ENCODE results near the gene UGT1A10. TPM values are rescaled to one million over a fixed set of nuclear protein-coding genes. Genes with fewer than 3 reads are reported as not detected.
"Not testable (repeated sequence)": the region's sequence is repeated elsewhere in the genome, so short reads cannot be mapped to it uniquely, and the experiment has no call there.

UGT1A10 gene
- total RNA-seq, 1 experiment from 2014 or later, result not detected

DNA sequence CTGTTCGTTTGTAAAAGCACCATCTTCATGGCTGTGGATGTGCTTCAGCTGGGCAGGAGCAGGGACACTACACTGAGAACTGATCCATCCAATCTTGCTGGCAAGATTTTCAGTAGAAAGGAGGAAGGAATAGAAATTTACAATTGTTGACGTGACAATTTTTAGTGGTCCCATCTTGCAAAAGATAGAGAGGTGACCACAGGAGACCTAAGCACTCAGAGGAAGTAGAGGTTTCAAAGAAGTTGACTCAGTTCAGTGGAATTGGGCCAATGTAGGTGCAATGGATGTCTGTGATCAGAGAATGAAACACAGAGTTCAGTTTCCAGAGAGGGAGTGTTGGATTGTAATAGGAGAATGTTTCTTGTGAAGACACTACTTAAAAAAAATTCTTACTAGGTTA is 77.9 kb downstream of the UGT1A10 start:
- no peak for DNase-seq
- Histone ChIP-seq H3K4me3 (ENCODE audit: insufficient read depth, low read depth, low read length) (no peak overlapping the region), H3K36me3 (replicated peaks; ENCODE audit: control insufficient read depth, insufficient read depth, low read length) (no peaks in the 10 kb centered on the region), H3K27me3 (ENCODE audit: control insufficient read depth, insufficient read depth, low read length) (no peaks in the 10 kb centered on the region)

- DNase-seq, result no peak
Observed at GRCh38 chr2:233718552-233718951, 82.3 kb downstream of the UGT1A10 start, which contains the start of gene UGT1A4. TSS of gene UGT1A4 (plus strand) at chr2:233718736. CDS start at chr2:233718821, 85 bp downstream.

GRCh38 chr2:233728723-233729301 is 92.6 kb downstream of the UGT1A10 start, which contains the start of gene UGT1A3:
TSS of gene UGT1A3 (plus strand) at chr2:233729042. CDS start at chr2:233729127, 85 bp downstream.
- Histone ChIP-seq H3K27me3 (ENCODE audit: control insufficient read depth, insufficient read depth, low read length) (no peaks in the 10 kb centered on the region), H3K36me3 (replicated peaks; ENCODE audit: control insufficient read depth, insufficient read depth, low read length) (no peaks in the 10 kb centered on the region), H3K4me3 (ENCODE audit: insufficient read depth, low read depth, low read length) (no peak within 1 kb of the TSS)
- no peak for DNase-seq

More at GRCh38 chr2:233718552-233718951, 82.3 kb downstream of the UGT1A10 start, which contains the start of gene UGT1A4:
- no peak within 1 kb of the TSS for H3K4me3 ChIP-seq (ENCODE audit: insufficient read depth, low read depth, low read length)
- no peaks in the 10 kb centered on the region for H3K27me3 ChIP-seq (ENCODE audit: control insufficient read depth, insufficient read depth, low read length)
- no peaks in the 10 kb centered on the region for H3K36me3 ChIP-seq (replicated peaks; ENCODE audit: control insufficient read depth, insufficient read depth, low read length)

DNA sequence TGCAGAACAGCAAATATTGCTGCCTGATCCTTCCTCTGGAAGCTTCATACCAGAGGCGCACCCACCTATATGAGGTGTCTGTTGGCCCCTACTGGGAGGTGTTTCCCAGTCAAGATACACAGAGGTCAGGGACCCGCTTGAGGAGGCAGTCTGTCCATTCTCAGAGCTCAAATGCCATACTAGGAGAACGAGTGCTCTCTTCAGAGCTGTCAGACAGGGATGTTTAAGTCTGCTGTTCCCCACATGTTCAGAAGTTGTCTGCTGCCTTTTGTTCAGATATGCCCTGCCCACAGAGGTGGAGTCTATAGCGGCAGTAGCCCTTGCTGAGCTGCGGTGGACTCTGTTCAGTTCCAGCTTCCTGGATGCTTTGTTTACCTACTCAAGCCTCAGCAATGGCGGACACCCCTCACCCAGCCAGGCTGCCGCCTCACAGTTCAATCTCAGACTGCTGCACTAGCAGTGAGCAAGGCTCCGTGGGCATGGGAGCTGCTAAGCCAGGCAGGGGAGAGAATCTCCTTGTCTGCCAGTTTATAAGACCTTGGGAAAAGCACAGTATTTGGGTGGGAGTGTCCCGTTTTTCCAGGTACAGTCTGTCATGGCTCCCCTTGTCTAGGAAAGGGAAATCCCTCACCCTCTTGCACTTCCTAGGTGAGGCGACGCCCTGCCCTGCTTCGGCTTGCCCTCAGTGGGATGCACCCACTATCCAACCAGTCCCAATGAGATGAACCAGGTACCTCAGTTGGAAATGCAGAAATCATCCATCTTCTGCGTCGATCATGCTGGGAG is 100.8 kb downstream of the UGT1A10 start:
- H3K36me3 ChIP-seq (replicated peaks; ENCODE audit: control insufficient read depth, insufficient read depth, low read length); H3K4me3 ChIP-seq (ENCODE audit: insufficient read depth, low read depth, low read length); H3K27me3 ChIP-seq (ENCODE audit: control insufficient read depth, insufficient read depth, low read length); DNase-seq: not testable (repeated sequence)

DNA sequence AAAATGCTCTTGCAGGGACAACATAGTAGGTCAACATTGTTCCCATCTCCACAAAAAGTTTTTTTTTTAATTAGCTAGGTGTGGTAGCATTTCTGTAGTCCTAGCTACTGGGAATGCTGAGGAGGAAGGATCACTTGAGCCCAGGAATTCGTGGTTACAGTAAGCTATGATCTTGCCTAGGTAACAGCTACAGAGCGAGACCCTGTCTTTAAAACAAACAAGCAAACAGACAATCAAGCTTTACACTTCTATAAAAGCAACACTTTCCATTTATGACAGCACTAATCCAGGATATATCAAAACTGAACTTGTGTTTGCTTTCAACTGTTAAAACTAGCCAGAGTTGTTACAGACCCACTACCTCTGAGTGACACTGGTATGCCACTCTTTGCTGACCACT is 104.6 kb downstream of the UGT1A10 start:
- Histone ChIP-seq H3K36me3 (replicated peaks; ENCODE audit: control insufficient read depth, insufficient read depth, low read length) (no peaks in the 10 kb centered on the region), H3K27me3 (ENCODE audit: control insufficient read depth, insufficient read depth, low read length) (no peaks in the 10 kb centered on the region), H3K4me3 (ENCODE audit: insufficient read depth, low read depth, low read length) (no peak overlapping the region)
- no peak for DNase-seq

DNA sequence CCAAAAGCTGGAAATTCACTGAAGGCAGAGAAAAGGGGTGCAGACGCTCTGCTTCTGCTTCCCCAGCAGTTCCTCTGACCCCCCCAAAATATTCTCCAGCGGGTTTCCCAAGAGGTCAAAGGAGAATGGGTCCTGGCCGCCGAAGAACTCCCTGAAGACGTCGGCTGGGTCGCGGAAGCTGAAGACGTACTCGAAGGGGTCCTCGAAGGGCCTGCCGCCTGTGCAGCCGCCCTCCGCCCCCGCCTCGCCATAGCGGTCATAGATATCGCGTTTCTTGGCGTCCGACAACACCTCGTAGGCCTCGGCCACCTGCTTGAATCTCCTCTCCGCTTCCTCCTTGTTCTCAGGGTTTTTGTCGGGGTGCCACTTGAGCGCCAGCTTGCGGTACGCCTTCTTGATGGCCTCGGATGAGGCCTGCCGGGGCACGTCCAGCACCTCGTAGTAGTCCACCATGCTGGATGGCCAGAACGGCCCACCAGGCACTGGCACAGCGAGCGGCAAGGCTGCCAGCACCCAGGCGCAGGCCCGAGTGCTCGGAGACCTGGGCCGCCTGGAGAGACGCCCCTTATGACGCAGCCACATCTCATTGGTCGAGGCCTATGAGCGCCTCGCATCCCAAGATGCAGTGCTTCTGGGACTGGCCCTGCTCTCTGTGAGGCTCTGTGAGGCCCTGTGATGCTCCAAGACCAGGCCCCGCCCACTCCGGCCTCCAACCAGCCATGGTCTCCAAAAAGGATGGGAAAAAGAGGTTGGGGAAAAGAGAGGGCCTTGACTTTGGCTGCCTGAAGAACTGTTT is 107.4 kb downstream of the UGT1A10 start:
- no peaks in the 10 kb centered on the region for H3K36me3 ChIP-seq (replicated peaks; ENCODE audit: control insufficient read depth, insufficient read depth, low read length)
- H3K4me3 ChIP-seq (ENCODE audit: insufficient read depth, low read depth, low read length), result no peak overlapping the region
- no peak for DNase-seq
- no peaks in the 10 kb centered on the region for H3K27me3 ChIP-seq (ENCODE audit: control insufficient read depth, insufficient read depth, low read length)

- DNase-seq, result no peak
- Histone ChIP-seq H3K36me3 (replicated peaks; ENCODE audit: control insufficient read depth, insufficient read depth, low read length) (no peaks in the 10 kb centered on the region), H3K4me3 (ENCODE audit: insufficient read depth, low read depth, low read length) (no peak overlapping the region), H3K27me3 (ENCODE audit: control insufficient read depth, insufficient read depth, low read length) (no peaks in the 10 kb centered on the region)
Observed at GRCh38 chr2:233745073-233745755, 109.0 kb downstream of the UGT1A10 start.

DNA sequence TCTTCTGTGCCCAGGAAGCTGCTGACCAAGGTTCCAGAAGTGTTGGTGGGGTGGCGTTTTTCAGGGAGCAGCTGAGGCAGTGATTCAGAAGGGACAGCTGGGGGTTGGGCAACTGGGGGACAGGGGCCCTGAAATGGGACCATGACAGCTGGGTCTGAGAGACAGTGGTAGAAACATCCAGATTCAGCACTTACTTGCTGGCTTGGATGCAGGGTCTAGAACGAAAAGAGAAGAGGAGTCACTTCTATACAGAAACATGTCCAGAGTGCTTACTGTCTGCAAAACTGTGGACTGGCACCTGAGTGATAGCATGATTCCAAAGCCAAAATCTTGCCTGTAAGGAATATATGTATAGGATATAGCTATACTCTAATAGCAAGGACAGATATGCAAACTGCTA is 109.6 kb downstream of the UGT1A10 start:
- H3K27me3 ChIP-seq (ENCODE audit: control insufficient read depth, insufficient read depth, low read length); DNase-seq; H3K4me3 ChIP-seq (ENCODE audit: insufficient read depth, low read depth, low read length); H3K36me3 ChIP-seq (replicated peaks; ENCODE audit: control insufficient read depth, insufficient read depth, low read length): not testable (repeated sequence)

GRCh38 chr2:233746475-233747282 is 110.4 kb downstream of the UGT1A10 start:
- H3K36me3 ChIP-seq (replicated peaks; ENCODE audit: control insufficient read depth, insufficient read depth, low read length), result no peaks in the 10 kb centered on the region
- no peak for DNase-seq

DNA sequence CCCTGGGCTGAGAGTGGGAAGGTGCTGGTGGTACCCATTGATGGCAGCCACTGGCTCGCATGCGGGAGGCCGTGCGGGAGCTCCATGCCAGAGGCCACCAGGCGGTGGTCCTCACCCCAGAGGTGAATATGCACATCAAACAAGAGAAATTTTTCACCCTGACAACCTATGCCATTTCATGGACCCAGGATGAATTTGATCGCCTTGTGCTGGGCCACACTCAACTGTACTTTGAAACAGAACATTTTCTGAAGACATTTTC is 111.0 kb downstream of the UGT1A10 start:
- DNase-seq, result no peak
- H3K27me3 ChIP-seq (ENCODE audit: control insufficient read depth, insufficient read depth, low read length), result no peaks in the 10 kb centered on the region
- no peaks in the 10 kb centered on the region for H3K36me3 ChIP-seq (replicated peaks; ENCODE audit: control insufficient read depth, insufficient read depth, low read length)
- no peak overlapping the region for H3K4me3 ChIP-seq (ENCODE audit: insufficient read depth, low read depth, low read length)

More at GRCh38 chr2:233746475-233747282, 110.4 kb downstream of the UGT1A10 start:
- no peak overlapping the region for H3K4me3 ChIP-seq (ENCODE audit: insufficient read depth, low read depth, low read length)
- H3K27me3 ChIP-seq (ENCODE audit: control insufficient read depth, insufficient read depth, low read length), result no peaks in the 10 kb centered on the region

GRCh38 chr2:233750689-233751088 is 114.4 kb downstream of the UGT1A10 start:
- H3K36me3 ChIP-seq (replicated peaks; ENCODE audit: control insufficient read depth, insufficient read depth, low read length); H3K27me3 ChIP-seq (ENCODE audit: control insufficient read depth, insufficient read depth, low read length); DNase-seq; H3K4me3 ChIP-seq (ENCODE audit: insufficient read depth, low read depth, low read length): not testable (repeated sequence)

GRCh38 chr2:233751212-233752009 is 115.2 kb downstream of the UGT1A10 start:
- not testable (repeated sequence) for H3K27me3 ChIP-seq (ENCODE audit: control insufficient read depth, insufficient read depth, low read length); H3K36me3 ChIP-seq (replicated peaks; ENCODE audit: control insufficient read depth, insufficient read depth, low read length); H3K4me3 ChIP-seq (ENCODE audit: insufficient read depth, low read depth, low read length); DNase-seq

DNA sequence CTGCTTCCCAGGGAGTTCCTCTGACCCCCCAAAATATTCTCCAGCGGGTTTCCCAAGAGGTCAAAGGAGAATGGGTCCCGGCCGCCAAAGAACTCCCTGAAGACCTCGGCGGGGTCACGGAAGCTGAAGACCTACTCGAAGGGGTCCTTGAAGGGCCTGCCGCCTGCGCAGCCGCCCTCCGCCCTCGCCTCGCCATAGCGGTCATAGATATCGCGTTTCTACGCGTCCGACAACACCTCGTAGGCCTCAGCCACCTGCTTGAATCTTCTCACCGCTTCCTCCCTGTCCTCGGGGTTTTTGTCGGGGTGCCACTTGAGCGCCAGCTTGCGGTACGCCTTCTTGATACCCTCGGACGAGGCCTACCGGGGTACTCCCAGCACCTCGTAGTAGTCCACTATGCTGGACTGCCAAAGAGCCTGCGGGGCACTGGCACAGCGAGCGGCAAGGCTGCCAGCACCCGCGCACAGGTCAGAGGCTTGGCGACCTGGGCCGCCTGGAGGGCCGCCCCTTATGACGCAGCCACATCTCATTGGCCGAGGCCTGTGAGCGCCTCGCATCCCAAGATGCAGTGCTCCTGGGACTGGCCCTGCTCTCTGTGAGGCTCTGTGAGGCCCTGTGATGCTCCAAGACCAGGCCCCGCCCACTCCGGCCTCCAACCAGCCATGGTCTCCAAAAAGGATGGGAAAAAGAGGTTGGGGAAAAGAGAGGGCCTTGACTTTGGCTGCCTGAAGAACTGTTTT is 118.8 kb downstream of the UGT1A10 start:
- Histone ChIP-seq H3K36me3 (replicated peaks; ENCODE audit: control insufficient read depth, insufficient read depth, low read length) (no peaks in the 10 kb centered on the region), H3K4me3 (ENCODE audit: insufficient read depth, low read depth, low read length) (no peak overlapping the region), H3K27me3 (ENCODE audit: control insufficient read depth, insufficient read depth, low read length) (no peaks in the 10 kb centered on the region)
- DNase-seq, result no peak

All from H7 (cell line).